Liver (tissue), 9 donors: ENCODE measurements around the gene TNKS2. TPM values are rescaled to one million over a fixed set of nuclear protein-coding genes. Genes with fewer than 3 reads are reported as not detected.

Source experiments
- DNase-seq: peaks from one replicate; pipeline ENCODE4 v3.0.0-alpha.2; 2017; ENCODE audit warnings: low spot score
- H3K27ac ChIP-seq, 2 donors: one replicate each; pipeline ENCODE4 v1.7.0; 2013; ENCODE audit warnings: inconsistent platforms in 2 of 2, low read length in 2 of 2, control low read depth in 1 of 2, low read depth in 1 of 2, mild to moderate bottlenecking in 1 of 2
- H3K27me3 ChIP-seq, 4 donors: one replicate each; pipeline versions ENCODE4 v1.6.1 to v1.7.0; 2013; ENCODE audit warnings: low read length in 3 of 4, inconsistent platforms in 1 of 4, mild to moderate bottlenecking in 1 of 4, moderate library complexity in 1 of 4; ENCODE audit not compliant: control insufficient read depth in 4 of 4, insufficient read depth in 4 of 4
- H3K36me3 ChIP-seq, 4 donors: one replicate each; pipeline versions ENCODE4 v1.6.1 to v1.7.0; 2013; ENCODE audit warnings: low read length in 3 of 4, mild to moderate bottlenecking in 3 of 4, low read depth in 1 of 4, moderate library complexity in 1 of 4; ENCODE audit not compliant: control insufficient read depth in 4 of 4, insufficient read depth in 3 of 4
- H3K4me1 ChIP-seq, 4 donors: one replicate each; pipeline versions ENCODE4 v1.6.1 to v1.7.0; 2013; ENCODE audit warnings: low read length in 3 of 4, mild to moderate bottlenecking in 3 of 4, moderate library complexity in 1 of 4; ENCODE audit not compliant: control insufficient read depth in 4 of 4, insufficient read depth in 4 of 4
- H3K4me3 ChIP-seq, 3 donors: one replicate each; pipeline versions ENCODE4 v1.6.1 to v1.7.0; 2013; ENCODE audit warnings: low read length in 3 of 3, control low read depth in 1 of 3, low read depth in 1 of 3, mild to moderate bottlenecking in 1 of 3
- H3K9ac ChIP-seq, 2 donors: one replicate each; pipeline ENCODE4 v1.7.0; 2013; ENCODE audit warnings: low read length in 2 of 2, mild to moderate bottlenecking in 2 of 2, moderate library complexity in 2 of 2, control low read depth in 1 of 2, low read depth in 1 of 2
- H3K9me3 ChIP-seq, 4 donors: one replicate each; pipeline versions ENCODE4 v1.6.1 to v1.7.0; 2013; ENCODE audit warnings: low read length in 3 of 4; ENCODE audit not compliant: control insufficient read depth in 4 of 4
- FOXA1 ChIP-seq: IDR thresholded peaks from 2 replicates; pipeline ENCODE4 v1.6.1; 2016; ENCODE audit warnings: antibody characterized with exemption
- FOXA2 ChIP-seq: IDR thresholded peaks from 2 replicates; pipeline ENCODE4 v1.6.1; 2016; ENCODE audit warnings: antibody characterized with exemption
- HNF4A ChIP-seq, 2 donors: conservative IDR thresholded peaks; 2 replicates each; pipeline ENCODE4 v1.6.1; 2016; ENCODE audit warnings: antibody characterized with exemption in 2 of 2, mild to moderate bottlenecking in 2 of 2
- HNF4G ChIP-seq: IDR thresholded peaks from 2 replicates; pipeline ENCODE4 v1.6.1; 2016; ENCODE audit warnings: antibody characterized with exemption
- JUND ChIP-seq, 2 donors: IDR thresholded peaks; 2 replicates each; pipeline ENCODE4 v1.6.1; 2016; ENCODE audit warnings: antibody characterized with exemption in 2 of 2
- NR2F2 ChIP-seq: IDR thresholded peaks from 2 replicates; pipeline ENCODE4 v1.6.1; 2016; ENCODE audit warnings: antibody characterized with exemption
- TAF1 ChIP-seq: conservative IDR thresholded peaks from 2 replicates; pipeline ENCODE4 v1.6.1; 2016; ENCODE audit warnings: antibody characterized with exemption, mild to moderate bottlenecking
- WGBS: extraction: QIAGEN DNeasy Blood & Tissue Kit; methylation state at CpG from one replicate; pipeline ENCODE4 v1.1.7; 2013; 5-methylcytosine and 5-hydroxymethylcytosine counted together
- polyA plus RNA-seq, 2 donors: library from polyadenylated mRNA; stranded (reverse) in 1 of 2; unstranded in 1 of 2; fragments of 200-250 nt in 1 of 2; fragments of >200 nt in 1 of 2; fragmentation: Nextera tagmentation in 1 of 2; extraction: Ambion mirVana in 1 of 2; gene quantifications; one replicate each; pipeline versions ENCODE4 v1.2.1 to v1.2.3, GENCODE V29; 2013 to 2015
- total RNA-seq, 2 donors: library from RNA; depleted of rRNA; stranded (reverse); fragments of >200 nt; gene quantifications; one replicate each; pipeline ENCODE4 v1.2.3, GENCODE V29; 2014
- TF ChIP-seq, protein P1 (sequence below): IDR thresholded peaks from 2 replicates; pipeline ENCODE4 v1.6.1; 2016; ENCODE audit warnings: antibody characterized with exemption
- TF ChIP-seq, protein P2 (sequence below): IDR thresholded peaks from 2 replicates; pipeline ENCODE4 v1.6.1; 2016; ENCODE audit warnings: antibody characterized with exemption, mild to moderate bottlenecking
- TF ChIP-seq, protein P3 (sequence below): fragments of 150-350 bp; IDR thresholded peaks from 2 replicates; pipeline ENCODE4 v1.5.1; 2017; ENCODE audit warnings: improper control_type of control experiment, low read depth, low read length; ENCODE audit not compliant: missing input control
- TF ChIP-seq, protein P4 (sequence below): IDR thresholded peaks from 2 replicates; pipeline ENCODE4 v1.6.1; 2016; ENCODE audit warnings: antibody characterized with exemption
- donor health status: healthy.
- donor health status: healthy.
- donor health status: healthy.
- donor health status: healthy.
- donor health status: healthy.

Gene TNKS2
- total and polyA plus RNA-seq, 4 donors: 5.2 to 30.7 (median 18.2) TPM

DNA sequence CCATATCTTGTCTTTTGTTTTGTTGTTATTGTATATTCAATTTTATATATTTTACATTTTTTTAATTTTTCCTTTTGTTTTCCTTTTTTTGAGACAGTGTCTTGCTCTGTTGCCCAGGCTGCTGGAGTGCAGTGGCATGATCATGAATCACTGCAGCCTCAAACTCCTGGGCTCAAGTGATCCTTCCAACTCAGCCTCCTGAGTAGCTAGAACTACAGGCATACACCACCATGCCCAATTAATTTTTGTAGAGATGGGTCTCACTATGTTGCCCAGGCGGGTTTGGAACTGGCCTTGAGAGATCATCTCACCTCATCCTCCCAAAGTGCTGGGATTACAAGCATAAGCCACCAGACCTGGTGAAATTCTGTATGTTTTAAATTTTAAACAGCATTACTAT is 25.4 kb upstream of the TNKS2 start:
- H3K4me3 ChIP-seq: no peak overlapping the region

DNA sequence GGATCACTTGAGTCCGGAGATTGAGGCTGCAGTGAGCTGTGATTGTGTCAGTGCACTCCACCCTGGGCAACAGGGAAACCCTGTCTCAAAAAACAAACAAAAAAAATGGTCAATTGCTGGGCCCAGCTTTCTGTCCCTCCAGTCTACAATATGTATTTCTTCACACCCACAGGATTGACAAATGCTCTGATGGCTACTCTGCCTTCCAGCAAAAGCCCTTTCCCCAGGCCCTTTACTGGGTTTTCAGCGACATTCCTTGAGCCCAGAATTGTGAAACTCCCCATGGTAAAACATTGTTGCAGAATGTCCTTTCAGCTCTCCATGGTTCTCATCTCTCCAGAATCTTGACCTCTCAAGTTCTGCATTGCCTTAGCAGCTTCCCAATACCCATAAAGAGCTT is 23.7 kb upstream of the TNKS2 start:
- Histone ChIP-seq H3K9me3 (no peaks in the 10 kb centered on the region), H3K27me3 (no peaks in the 10 kb centered on the region), H3K9ac (no peak overlapping the region), H3K4me1 (no peaks in the 10 kb centered on the region), H3K27ac (no peak overlapping the region), H3K4me3 (no peak overlapping the region), H3K36me3 (no peaks in the 10 kb centered on the region)
- DNase-seq: no peak
- whole genome bisulfite sequencing: 90% methylated on average over 2 of the region's 2 CpGs
- TF ChIP-seq, protein P1, sequence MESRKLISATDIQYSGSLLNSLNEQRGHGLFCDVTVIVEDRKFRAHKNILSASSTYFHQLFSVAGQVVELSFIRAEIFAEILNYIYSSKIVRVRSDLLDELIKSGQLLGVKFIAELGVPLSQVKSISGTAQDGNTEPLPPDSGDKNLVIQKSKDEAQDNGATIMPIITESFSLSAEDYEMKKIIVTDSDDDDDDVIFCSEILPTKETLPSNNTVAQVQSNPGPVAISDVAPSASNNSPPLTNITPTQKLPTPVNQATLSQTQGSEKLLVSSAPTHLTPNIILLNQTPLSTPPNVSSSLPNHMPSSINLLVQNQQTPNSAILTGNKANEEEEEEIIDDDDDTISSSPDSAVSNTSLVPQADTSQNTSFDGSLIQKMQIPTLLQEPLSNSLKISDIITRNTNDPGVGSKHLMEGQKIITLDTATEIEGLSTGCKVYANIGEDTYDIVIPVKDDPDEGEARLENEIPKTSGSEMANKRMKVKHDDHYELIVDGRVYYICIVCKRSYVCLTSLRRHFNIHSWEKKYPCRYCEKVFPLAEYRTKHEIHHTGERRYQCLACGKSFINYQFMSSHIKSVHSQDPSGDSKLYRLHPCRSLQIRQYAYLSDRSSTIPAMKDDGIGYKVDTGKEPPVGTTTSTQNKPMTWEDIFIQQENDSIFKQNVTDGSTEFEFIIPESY: no peak

More for the DNA sequence above, 25.4 kb upstream of the TNKS2 start:
- no peaks in the 10 kb centered on the region for H3K27me3 ChIP-seq
- 89% methylated on average over 1 of the region's 1 CpG for WGBS
- no peaks in the 10 kb centered on the region for H3K36me3 ChIP-seq
- DNase-seq: no peak
- no peak overlapping the region for H3K9ac ChIP-seq
- H3K27ac ChIP-seq: no peak overlapping the region
- no peak for TF ChIP-seq TAF1
- TF ChIP-seq, protein P2, sequence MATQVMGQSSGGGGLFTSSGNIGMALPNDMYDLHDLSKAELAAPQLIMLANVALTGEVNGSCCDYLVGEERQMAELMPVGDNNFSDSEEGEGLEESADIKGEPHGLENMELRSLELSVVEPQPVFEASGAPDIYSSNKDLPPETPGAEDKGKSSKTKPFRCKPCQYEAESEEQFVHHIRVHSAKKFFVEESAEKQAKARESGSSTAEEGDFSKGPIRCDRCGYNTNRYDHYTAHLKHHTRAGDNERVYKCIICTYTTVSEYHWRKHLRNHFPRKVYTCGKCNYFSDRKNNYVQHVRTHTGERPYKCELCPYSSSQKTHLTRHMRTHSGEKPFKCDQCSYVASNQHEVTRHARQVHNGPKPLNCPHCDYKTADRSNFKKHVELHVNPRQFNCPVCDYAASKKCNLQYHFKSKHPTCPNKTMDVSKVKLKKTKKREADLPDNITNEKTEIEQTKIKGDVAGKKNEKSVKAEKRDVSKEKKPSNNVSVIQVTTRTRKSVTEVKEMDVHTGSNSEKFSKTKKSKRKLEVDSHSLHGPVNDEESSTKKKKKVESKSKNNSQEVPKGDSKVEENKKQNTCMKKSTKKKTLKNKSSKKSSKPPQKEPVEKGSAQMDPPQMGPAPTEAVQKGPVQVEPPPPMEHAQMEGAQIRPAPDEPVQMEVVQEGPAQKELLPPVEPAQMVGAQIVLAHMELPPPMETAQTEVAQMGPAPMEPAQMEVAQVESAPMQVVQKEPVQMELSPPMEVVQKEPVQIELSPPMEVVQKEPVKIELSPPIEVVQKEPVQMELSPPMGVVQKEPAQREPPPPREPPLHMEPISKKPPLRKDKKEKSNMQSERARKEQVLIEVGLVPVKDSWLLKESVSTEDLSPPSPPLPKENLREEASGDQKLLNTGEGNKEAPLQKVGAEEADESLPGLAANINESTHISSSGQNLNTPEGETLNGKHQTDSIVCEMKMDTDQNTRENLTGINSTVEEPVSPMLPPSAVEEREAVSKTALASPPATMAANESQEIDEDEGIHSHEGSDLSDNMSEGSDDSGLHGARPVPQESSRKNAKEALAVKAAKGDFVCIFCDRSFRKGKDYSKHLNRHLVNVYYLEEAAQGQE: no peak
- TF ChIP-seq, protein P3, sequence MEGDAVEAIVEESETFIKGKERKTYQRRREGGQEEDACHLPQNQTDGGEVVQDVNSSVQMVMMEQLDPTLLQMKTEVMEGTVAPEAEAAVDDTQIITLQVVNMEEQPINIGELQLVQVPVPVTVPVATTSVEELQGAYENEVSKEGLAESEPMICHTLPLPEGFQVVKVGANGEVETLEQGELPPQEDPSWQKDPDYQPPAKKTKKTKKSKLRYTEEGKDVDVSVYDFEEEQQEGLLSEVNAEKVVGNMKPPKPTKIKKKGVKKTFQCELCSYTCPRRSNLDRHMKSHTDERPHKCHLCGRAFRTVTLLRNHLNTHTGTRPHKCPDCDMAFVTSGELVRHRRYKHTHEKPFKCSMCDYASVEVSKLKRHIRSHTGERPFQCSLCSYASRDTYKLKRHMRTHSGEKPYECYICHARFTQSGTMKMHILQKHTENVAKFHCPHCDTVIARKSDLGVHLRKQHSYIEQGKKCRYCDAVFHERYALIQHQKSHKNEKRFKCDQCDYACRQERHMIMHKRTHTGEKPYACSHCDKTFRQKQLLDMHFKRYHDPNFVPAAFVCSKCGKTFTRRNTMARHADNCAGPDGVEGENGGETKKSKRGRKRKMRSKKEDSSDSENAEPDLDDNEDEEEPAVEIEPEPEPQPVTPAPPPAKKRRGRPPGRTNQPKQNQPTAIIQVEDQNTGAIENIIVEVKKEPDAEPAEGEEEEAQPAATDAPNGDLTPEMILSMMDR: no peak
- TF ChIP-seq JUND (IDR thresholded peaks at IDR 0.05): no peak
- TF ChIP-seq NR2F2: no peak
- no peak for TF ChIP-seq HNF4A (conservative IDR thresholded peaks at IDR 0.05)
- TF ChIP-seq HNF4G: no peak
- no peaks in the 10 kb centered on the region for H3K9me3 ChIP-seq
- H3K4me1 ChIP-seq: no peaks in the 10 kb centered on the region

DNA sequence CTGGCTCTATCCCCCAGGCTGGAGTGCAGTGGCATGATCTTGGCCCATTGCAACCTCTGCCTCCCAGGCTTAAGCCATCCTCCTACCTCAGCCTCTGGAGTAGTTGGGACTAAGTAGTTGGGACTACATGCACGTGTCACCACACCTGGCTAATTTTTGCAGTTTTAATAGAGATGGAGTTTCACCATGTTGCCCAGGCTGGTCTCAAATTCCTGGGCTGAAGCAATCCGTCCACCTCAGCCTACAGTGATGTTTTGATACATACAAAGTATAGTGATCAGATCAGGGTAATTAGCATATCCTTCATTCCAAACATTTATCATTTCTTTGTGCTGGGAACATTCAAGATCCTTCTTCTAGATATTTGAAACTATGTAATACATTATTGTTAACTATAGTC is 22.5 kb upstream of the TNKS2 start:
- Histone ChIP-seq H3K27me3 (no peaks in the 10 kb centered on the region), H3K4me3 (no peak overlapping the region), H3K36me3 (no peaks in the 10 kb centered on the region), H3K9me3 (no peaks in the 10 kb centered on the region), H3K9ac (no peak overlapping the region), H3K27ac (no peak overlapping the region), H3K4me1 (no peaks in the 10 kb centered on the region)
- DNase-seq: no peak
- TF ChIP-seq FOXA2: no peak
- TF ChIP-seq, protein P4, sequence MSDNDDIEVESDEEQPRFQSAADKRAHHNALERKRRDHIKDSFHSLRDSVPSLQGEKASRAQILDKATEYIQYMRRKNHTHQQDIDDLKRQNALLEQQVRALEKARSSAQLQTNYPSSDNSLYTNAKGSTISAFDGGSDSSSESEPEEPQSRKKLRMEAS: no peak
- no peak for TF ChIP-seq FOXA1
- no peak for TF ChIP-seq HNF4G
- TF ChIP-seq JUND (IDR thresholded peaks at IDR 0.05): no peak
- TF ChIP-seq NR2F2: no peak
- 90% methylated on average over 2 of the region's 2 CpGs for WGBS
